Measurements from ENCODE around the gene SLC2A11. TPM values are rescaled to one million over a fixed set of nuclear protein-coding genes. Genes with fewer than 3 reads are reported as not detected.

The SLC2A11 gene
- total and polyA plus RNA-seq, 9 of the 15 experiments (the other 6 are each of a cell fraction or from before 2014, with no cell fraction given): 0.44 to 2.7 (median 2.1) TPM

DNA sequence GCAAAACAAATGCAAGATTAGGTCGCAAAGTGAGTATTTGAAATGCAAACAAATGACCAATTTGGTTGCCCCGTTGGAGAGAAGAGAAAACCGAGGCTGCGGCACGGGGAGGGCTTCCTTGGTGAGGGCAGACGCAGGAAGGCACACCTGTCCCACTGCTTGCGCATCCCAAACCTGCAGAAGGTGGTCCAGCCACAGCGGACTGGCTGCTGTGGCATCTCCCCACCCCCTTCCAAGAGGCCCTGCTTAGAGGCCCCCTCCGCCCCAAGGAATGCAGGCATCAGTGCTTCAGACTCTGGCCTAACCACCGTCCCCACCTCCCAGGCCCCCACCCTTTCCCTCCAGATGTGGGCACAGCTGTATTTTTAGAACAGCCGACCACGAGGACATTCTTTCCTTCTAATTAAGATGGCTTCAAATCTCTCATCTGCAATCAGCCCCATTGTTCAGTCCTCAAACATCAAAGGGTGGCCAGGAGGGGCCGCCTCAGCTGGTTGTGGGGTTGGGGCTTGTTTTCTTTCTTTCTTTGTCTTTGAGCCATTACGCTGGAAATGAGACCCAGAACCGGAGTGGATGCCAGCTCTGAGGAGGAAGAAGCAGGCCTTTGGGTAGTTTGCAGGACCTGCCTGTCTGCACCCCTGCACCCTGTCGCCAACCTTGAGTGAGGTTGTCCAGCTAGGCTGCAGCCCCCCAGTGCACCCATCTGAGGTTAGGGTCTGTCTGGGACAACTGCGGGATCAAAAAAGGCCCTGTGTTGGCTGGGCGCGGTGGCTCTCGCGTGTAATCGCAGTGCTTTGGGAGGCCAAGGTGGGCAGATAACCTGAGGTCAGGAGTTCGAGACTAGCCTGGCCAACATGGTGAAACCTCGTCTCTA, 9.4 kb upstream of the SLC2A11 start (continued):
- no peak for TF ChIP-seq ZBTB49 (CRISPR knock-in tag; IDR thresholded peaks at IDR 0.05; ENCODE audit: borderline replicate concordance)

GRCh38 chr22:23849009-23850006, 8.4 kb upstream of the SLC2A11 start:
- intact Hi-C loops (cut with micrococcal nuclease) (loop anchor here (5.0 kb wide), 3 partner anchors 82 to 312 kb away; partner anchors contain the start of gene CHCHD10), in situ Hi-C loops (cut with MboI) (loop anchor here (5.0 to 25.0 kb wide), 3 partner anchors 225 to 537 kb away; no protein-coding TSS in a partner anchor)
- no peaks in the 10 kb centered on the region; a peak in 1 of 5 replicates for H3K27me3 ChIP-seq (ENCODE audit: control insufficient read depth in 2 of 2, insufficient read depth in 2 of 2, low read length in 2 of 2)
- no peaks in the 10 kb centered on the region for H3K9me1 ChIP-seq (ENCODE audit: control insufficient read depth, insufficient read depth, low read length)
- ATAC-seq (peak; percentile 97), DNase-seq (ENCODE audit: extremely low read depth in 1 of 4, low spot score in 3 of 4) (peak; percentile 78 to 84 (median 82)), FAIRE-seq (no peak)
- 24% methylated on average over 32 of the region's 62 CpGs for WGBS (ENCODE audit: insufficient coverage, low coverage, missing lambda C conversion rate)
- H3K27ac ChIP-seq (ENCODE audit: extremely low read depth, low read depth, low read length): no peak overlapping the region
- BruUV-seq (replicated peaks): no TSS peak
- H2AFZ ChIP-seq (ENCODE audit: low read depth, low read length): peak overlapping the region; percentile 82
- H3K4me1 ChIP-seq (replicated peaks in 1 of 2; ENCODE audit: control insufficient read depth in 2 of 2, insufficient read depth in 2 of 2, low read length in 2 of 2): peaks cover 3 to 20% of the 10 kb centered on the region in 2 experiments; a peak in 3 of 5 replicates
- H3K4me3 ChIP-seq: no peak overlapping the region
- H3K36me3 ChIP-seq (ENCODE audit: control insufficient read depth, insufficient read depth, low read length): no peaks in the 10 kb centered on the region
- H3K79me2 ChIP-seq (ENCODE audit: control insufficient read depth, insufficient read depth, low read length): no peaks in the 10 kb centered on the region
- H4K20me1 ChIP-seq (replicated peaks; ENCODE audit: control insufficient read depth, insufficient read depth, low read length): no peaks in the 10 kb centered on the region
- ChIA-PET POLR2A (interaction anchor here (0.7 kb wide), 2 partner anchors 10 to 388 kb away, joined by 3 to 4 read pairs; no protein-coding TSS in a partner anchor), CTCF (ENCODE audit: low intra/inter-chr PET ratio) (interaction anchor here (0.6 to 1.8 kb wide), 4 partner anchors 81 to 307 kb away, joined by 3 to 17 read pairs (median 10); partner anchors contain the start of gene CHCHD10)
- no peaks in the 10 kb centered on the region for H3K9me3 ChIP-seq (replicated peaks; ENCODE audit: control insufficient read depth, insufficient read depth, low read depth, low read length)
- H3K9ac ChIP-seq (ENCODE audit: insufficient read depth in 1 of 2, low read depth in 2 of 2, low read length in 2 of 2): peak overlapping the region in 1 of 2 experiments; percentile 82; a peak in 2 of 4 replicates
- H3K4me2 ChIP-seq (ENCODE audit: insufficient read depth, low read length): peak overlapping the region; percentile 33; the same call in 1 of the 2 replicates
- no peak for TF ChIP-seq E2F1 (CRISPR knock-in tag; IDR thresholded peaks at IDR 0.05)
- no peak for TF ChIP-seq KLF16 (IDR thresholded peaks at IDR 0.05)
- no peak for TF ChIP-seq RFX1 (IDR thresholded peaks at IDR 0.05)
- TF ChIP-seq SAP30 (IDR thresholded peaks at IDR 0.05; ENCODE audit: borderline replicate concordance, insufficient read depth, low read depth, low read length, poor library complexity, severe bottlenecking): peak; percentile 47
- TF ChIP-seq IRF9 (tag; IDR thresholded peaks at IDR 0.05): no peak
- no peak for TF ChIP-seq ZFP91 (CRISPR knock-in tag; IDR thresholded peaks at IDR 0.05)
- TF ChIP-seq RBM39 (optimal IDR thresholded peaks at IDR 0.05; ENCODE audit: low read depth, low read length): no peak
- no peak for TF ChIP-seq NCOA4 (IDR thresholded peaks at IDR 0.05; ENCODE audit: partially characterized antibody)
